HEK293 (cell line): Measurements from ENCODE around the gene POLR2H.

Source experiments
- CTCF ChIA-PET: fragments of 350-600 bp; formaldehyde crosslinking; extraction: SDS; loops from one replicate; lab custom pipeline; 2021; ENCODE audit warnings: antibody characterized with exemption; lab: Yijun Ruan, JAX
- POLR2A ChIA-PET: fragments of 300-600 bp; formaldehyde crosslinking; extraction: SDS; loops from one replicate; lab custom pipeline; 2020; ENCODE audit warnings: antibody characterized with exemption, inconsistent platforms; lab: Yijun Ruan, JAX
- H3K27ac ChIP-seq: fragments of 200-500 bp; sonication (Bioruptor generic); 2 replicates; pipeline ENCODE4 v1.5.1; 2014; ENCODE audit warnings: low read depth, low read length, control low read depth, inconsistent platforms; ENCODE audit errors: extremely low read depth
- H3K36me3 ChIP-seq, 2 experiments: fragments of 200-500 bp in 1 of 2; sonication (Bioruptor generic) in 1 of 2; 1 replicate in 1 of 2; 2 replicates in 1 of 2; pipeline ENCODE4 v1.5.1; 2014 to 2017; ENCODE audit warnings: inconsistent platforms in 2 of 2, low read length in 2 of 2; ENCODE audit not compliant: control insufficient read depth in 2 of 2, insufficient read depth in 1 of 2
- H3K4me1 ChIP-seq: fragments of 200-500 bp; sonication (Bioruptor generic); 2 replicates; pipeline ENCODE4 v1.5.1; 2014; ENCODE audit warnings: mild to moderate bottlenecking, low read length, inconsistent platforms; ENCODE audit not compliant: control insufficient read depth, insufficient read depth
- H3K4me3 ChIP-seq: 2 replicates; pipeline ENCODE4 v1.5.1; 2011; ENCODE audit warnings: low read depth, mild to moderate bottlenecking, control low read depth, low read length, moderate library complexity
- H3K9me3 ChIP-seq: fragments of 200-500 bp; sonication (Bioruptor generic); 2 replicates; pipeline ENCODE4 v1.5.1; 2014; ENCODE audit warnings: low read depth, low read length, inconsistent platforms; ENCODE audit not compliant: control insufficient read depth, insufficient read depth
- BCL11A ChIP-seq: fragments of 450-650 bp; formaldehyde crosslinking; IDR thresholded peaks from 2 replicates; pipeline ENCODE4 v1.5.1; 2016; ENCODE audit warnings: low read depth, missing biosample characterization, missing genetic modification characterization
- BCL11B ChIP-seq: fragments of 450-650 bp; formaldehyde crosslinking; IDR thresholded peaks from 2 replicates; pipeline ENCODE4 v1.5.1; 2016; ENCODE audit warnings: low read depth, missing biosample characterization, missing genetic modification characterization
- GLI2 ChIP-seq: fragments of 450-650 bp; formaldehyde crosslinking; IDR thresholded peaks from 2 replicates; pipeline ENCODE4; 2017; ENCODE audit warnings: missing biosample characterization, missing genetic modification characterization, low read depth, borderline replicate concordance
- MYNN ChIP-seq: fragments of 450-650 bp; formaldehyde crosslinking; IDR thresholded peaks from 2 replicates; pipeline ENCODE4 v1.5.1; 2016; ENCODE audit warnings: missing biosample characterization, missing genetic modification characterization, borderline replicate concordance
- SALL2 ChIP-seq: fragments of 450-650 bp; formaldehyde crosslinking; IDR thresholded peaks from 2 replicates; pipeline ENCODE4 v1.5.0; 2017; ENCODE audit warnings: missing biosample characterization, mild to moderate bottlenecking, missing genetic modification characterization, borderline replicate concordance
- WT1 ChIP-seq: fragments of 450-650 bp; formaldehyde crosslinking; IDR thresholded peaks from 2 replicates; pipeline ENCODE4 v1.5.1; 2016; ENCODE audit warnings: missing biosample characterization, missing genetic modification characterization
- ZBTB21 ChIP-seq: fragments of 450-650 bp; formaldehyde crosslinking; IDR thresholded peaks from 2 replicates; pipeline ENCODE4 v1.5.1; 2017; ENCODE audit warnings: missing biosample characterization, missing genetic modification characterization
- ZEB2 ChIP-seq: fragments of 450-650 bp; formaldehyde crosslinking; IDR thresholded peaks from 2 replicates; pipeline ENCODE4 v1.5.1; 2016; ENCODE audit warnings: missing biosample characterization, missing genetic modification characterization
- ZFHX2 ChIP-seq: fragments of 450-650 bp; formaldehyde crosslinking; conservative IDR thresholded peaks from 2 replicates; pipeline ENCODE4 v1.5.1; 2016; ENCODE audit warnings: missing biosample characterization, missing genetic modification characterization
- ZNF121 ChIP-seq: fragments of 450-650 bp; formaldehyde crosslinking; IDR thresholded peaks from 2 replicates; pipeline ENCODE4 v1.5.1; 2016; ENCODE audit warnings: missing biosample characterization, missing genetic modification characterization
- ZNF202 ChIP-seq: fragments of 450-650 bp; formaldehyde crosslinking; IDR thresholded peaks from 2 replicates; pipeline ENCODE4 v1.5.1; 2016; ENCODE audit warnings: missing biosample characterization, missing genetic modification characterization, borderline replicate concordance
- ZNF292 ChIP-seq: fragments of 450-650 bp; formaldehyde crosslinking; IDR thresholded peaks from 2 replicates; pipeline ENCODE4 v1.5.1; 2016; ENCODE audit warnings: low read depth, missing biosample characterization, missing genetic modification characterization, borderline replicate concordance
- ZNF335 ChIP-seq: fragments of 450-650 bp; formaldehyde crosslinking; conservative IDR thresholded peaks from 2 replicates; pipeline ENCODE4 v1.5.1; 2016; ENCODE audit warnings: missing biosample characterization, missing genetic modification characterization
- ZNF404 ChIP-seq: fragments of 450-650 bp; formaldehyde crosslinking; IDR thresholded peaks from 2 replicates; pipeline ENCODE4 v1.5.1; 2017; ENCODE audit warnings: missing biosample characterization, missing genetic modification characterization
- ZNF426 ChIP-seq: fragments of 450-650 bp; formaldehyde crosslinking; IDR thresholded peaks from 2 replicates; pipeline ENCODE4 v1.5.1; 2017; ENCODE audit warnings: missing biosample characterization, missing genetic modification characterization, mild to moderate bottlenecking, inconsistent platforms, moderate library complexity
- ZNF548 ChIP-seq: fragments of 450-650 bp; formaldehyde crosslinking; IDR thresholded peaks from 2 replicates; pipeline ENCODE4 v1.5.1; 2016; ENCODE audit warnings: missing biosample characterization, missing genetic modification characterization
- ZNF558 ChIP-seq: fragments of 450-650 bp; formaldehyde crosslinking; IDR thresholded peaks from 2 replicates; pipeline ENCODE4 v1.5.1; 2016; ENCODE audit warnings: missing biosample characterization, missing genetic modification characterization
- ZNF596 ChIP-seq: fragments of 450-650 bp; IDR thresholded peaks from 2 replicates; pipeline ENCODE4 v1.5.0; 2018; ENCODE audit warnings: missing biosample characterization, mild to moderate bottlenecking, missing genetic modification characterization, moderate library complexity
- ZNF621 ChIP-seq: fragments of 450-650 bp; formaldehyde crosslinking; IDR thresholded peaks from 2 replicates; pipeline ENCODE4 v1.5.1; 2017; ENCODE audit warnings: missing biosample characterization, missing genetic modification characterization
- ZNF658 ChIP-seq: fragments of 450-650 bp; formaldehyde crosslinking; IDR thresholded peaks from 2 replicates; pipeline ENCODE4; 2016; ENCODE audit warnings: missing biosample characterization, missing genetic modification characterization
- ZNF701 ChIP-seq: fragments of 450-650 bp; formaldehyde crosslinking; IDR thresholded peaks from 2 replicates; pipeline ENCODE4 v1.5.1; 2016; ENCODE audit warnings: missing biosample characterization, missing genetic modification characterization
- ZNF843 ChIP-seq: fragments of 450-650 bp; formaldehyde crosslinking; IDR thresholded peaks from 2 replicates; pipeline ENCODE4 v1.5.1; 2016; ENCODE audit warnings: missing biosample characterization, missing genetic modification characterization
- ZSCAN16 ChIP-seq: fragments of 450-650 bp; formaldehyde crosslinking; IDR thresholded peaks from 2 replicates; pipeline ENCODE4 v1.5.1; 2016; ENCODE audit warnings: missing biosample characterization, missing genetic modification characterization
- TF ChIP-seq, protein P1 (sequence below): fragments of 450-650 bp; formaldehyde crosslinking; IDR thresholded peaks from 2 replicates; pipeline ENCODE4 v1.5.1; 2016; ENCODE audit warnings: missing biosample characterization, missing genetic modification characterization
- TF ChIP-seq, protein P2 (sequence below): fragments of 450-650 bp; formaldehyde crosslinking; IDR thresholded peaks from 2 replicates; pipeline ENCODE4 v1.5.1; 2016; ENCODE audit warnings: missing biosample characterization, missing genetic modification characterization, borderline replicate concordance

POLR2H gene

DNA sequence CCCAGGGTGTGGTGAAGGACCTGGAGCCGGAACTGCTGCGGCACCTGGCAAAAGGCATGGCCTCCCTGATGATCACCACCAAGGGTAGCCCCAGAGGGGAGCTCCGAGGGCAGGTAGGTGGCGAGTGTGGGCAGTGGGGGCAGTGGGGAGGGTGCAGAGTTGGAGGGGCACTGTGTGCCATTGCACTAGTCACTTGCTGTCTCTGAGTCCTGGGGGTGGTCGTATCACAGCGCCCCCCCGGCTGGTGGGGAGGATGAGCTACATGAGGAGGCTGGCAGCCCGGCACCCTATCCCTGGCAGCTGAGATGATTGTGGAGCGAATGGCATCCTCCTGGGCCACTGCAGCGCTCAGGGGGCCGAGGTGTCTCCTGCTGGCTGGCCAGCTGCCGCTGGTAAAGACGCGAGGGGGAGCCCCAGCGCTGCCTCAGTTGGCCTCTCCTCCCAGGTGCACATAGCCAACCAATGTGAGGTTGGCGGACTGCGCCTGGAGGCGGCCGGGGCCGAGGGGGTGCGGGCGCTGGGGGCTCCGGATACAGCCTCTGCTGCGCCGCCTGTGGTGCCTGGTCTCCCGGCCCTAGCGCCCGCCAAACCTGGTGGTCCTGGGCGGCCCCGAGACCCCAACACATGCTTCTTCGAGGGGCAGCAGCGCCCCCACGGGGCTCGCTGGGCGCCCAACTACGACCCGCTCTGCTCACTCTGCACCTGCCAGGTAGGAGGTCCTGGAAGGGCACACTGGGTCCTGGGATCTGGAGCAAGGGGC lies 24.7 kb downstream of the POLR2H start:
- TF ChIP-seq ZNF596 (tag by site-specific recombination) (no peak), GLI2 (tag by site-specific recombination) (no peak), ZFHX2 (tag by site-specific recombination) (no peak), ZNF621 (tag by site-specific recombination) (no peak), ZNF121 (tag by site-specific recombination) (no peak), ZNF843 (no peak), ZNF548 (tag by site-specific recombination) (no peak), BCL11B (no peak), ZNF335 (no peak), ZNF701 (tag by site-specific recombination) (no peak), SALL2 (tag by site-specific recombination) (no peak), ZNF202 (no peak), ZNF404 (tag by site-specific recombination) (no peak), ZNF558 (tag by site-specific recombination) (no peak), WT1 (tag by site-specific recombination) (no peak), MYNN (tag by site-specific recombination) (no peak), ZNF658 (no peak)
- TF ChIP-seq, protein P1, sequence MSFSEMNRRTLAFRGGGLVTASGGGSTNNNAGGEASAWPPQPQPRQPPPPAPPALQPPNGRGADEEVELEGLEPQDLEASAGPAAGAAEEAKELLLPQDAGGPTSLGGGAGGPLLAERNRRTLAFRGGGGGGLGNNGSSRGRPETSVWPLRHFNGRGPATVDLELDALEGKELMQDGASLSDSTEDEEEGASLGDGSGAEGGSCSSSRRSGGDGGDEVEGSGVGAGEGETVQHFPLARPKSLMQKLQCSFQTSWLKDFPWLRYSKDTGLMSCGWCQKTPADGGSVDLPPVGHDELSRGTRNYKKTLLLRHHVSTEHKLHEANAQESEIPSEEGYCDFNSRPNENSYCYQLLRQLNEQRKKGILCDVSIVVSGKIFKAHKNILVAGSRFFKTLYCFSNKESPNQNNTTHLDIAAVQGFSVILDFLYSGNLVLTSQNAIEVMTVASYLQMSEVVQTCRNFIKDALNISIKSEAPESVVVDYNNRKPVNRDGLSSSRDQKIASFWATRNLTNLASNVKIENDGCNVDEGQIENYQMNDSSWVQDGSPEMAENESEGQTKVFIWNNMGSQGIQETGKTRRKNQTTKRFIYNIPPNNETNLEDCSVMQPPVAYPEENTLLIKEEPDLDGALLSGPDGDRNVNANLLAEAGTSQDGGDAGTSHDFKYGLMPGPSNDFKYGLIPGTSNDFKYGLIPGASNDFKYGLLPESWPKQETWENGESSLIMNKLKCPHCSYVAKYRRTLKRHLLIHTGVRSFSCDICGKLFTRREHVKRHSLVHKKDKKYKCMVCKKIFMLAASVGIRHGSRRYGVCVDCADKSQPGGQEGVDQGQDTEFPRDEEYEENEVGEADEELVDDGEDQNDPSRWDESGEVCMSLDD (tag by site-specific recombination) = no peak
- H3K27ac ChIP-seq = no peak overlapping the region
- CTCF ChIA-PET = interaction anchor here (2.4 kb wide), 1 partner anchor 15 kb away, joined by 8 read pairs; no protein-coding TSS in a partner anchor
- H3K9me3 ChIP-seq = no peaks in the 10 kb centered on the region
- no peaks in the 10 kb centered on the region for H3K4me1 ChIP-seq
- POLR2A ChIA-PET = no interaction called here
- H3K4me3 ChIP-seq = no peak overlapping the region
- peaks cover 0 to 29% of the 10 kb centered on the region in 2 experiments; a peak in 1 of 3 replicates for H3K36me3 ChIP-seq

DNA sequence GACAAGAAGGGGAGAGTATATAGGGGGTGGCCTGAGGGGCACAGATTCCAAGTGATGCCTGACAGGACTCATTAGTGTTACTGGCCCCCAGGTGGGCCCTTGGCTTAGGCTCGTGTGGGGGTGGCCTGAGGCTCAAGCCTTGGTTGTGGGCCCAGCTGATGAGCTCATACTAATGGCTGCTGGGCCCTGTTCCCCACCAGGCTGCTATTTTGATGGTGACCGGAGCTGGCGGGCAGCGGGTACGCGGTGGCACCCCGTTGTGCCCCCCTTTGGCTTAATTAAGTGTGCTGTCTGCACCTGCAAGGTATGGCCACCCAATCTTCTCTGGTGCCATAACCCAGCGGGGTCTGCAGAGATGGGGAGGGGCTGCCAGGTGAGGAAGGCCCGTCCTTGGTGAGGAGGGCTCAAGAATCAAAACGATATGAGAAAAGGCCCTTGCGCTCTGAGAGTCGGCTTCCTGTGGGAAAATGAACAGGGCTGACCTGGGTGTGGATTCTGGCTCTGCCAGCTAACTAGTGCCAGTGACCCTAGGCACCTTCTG lies 25.7 kb downstream of the POLR2H start:
- TF ChIP-seq ZBTB21 (tag by site-specific recombination) = no peak
- no peak for TF ChIP-seq ZNF426 (tag by site-specific recombination)
- TF ChIP-seq, protein P2, sequence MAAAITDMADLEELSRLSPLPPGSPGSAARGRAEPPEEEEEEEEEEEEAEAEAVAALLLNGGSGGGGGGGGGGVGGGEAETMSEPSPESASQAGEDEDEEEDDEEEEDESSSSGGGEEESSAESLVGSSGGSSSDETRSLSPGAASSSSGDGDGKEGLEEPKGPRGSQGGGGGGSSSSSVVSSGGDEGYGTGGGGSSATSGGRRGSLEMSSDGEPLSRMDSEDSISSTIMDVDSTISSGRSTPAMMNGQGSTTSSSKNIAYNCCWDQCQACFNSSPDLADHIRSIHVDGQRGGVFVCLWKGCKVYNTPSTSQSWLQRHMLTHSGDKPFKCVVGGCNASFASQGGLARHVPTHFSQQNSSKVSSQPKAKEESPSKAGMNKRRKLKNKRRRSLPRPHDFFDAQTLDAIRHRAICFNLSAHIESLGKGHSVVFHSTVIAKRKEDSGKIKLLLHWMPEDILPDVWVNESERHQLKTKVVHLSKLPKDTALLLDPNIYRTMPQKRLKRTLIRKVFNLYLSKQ (tag by site-specific recombination) = no peak
- TF ChIP-seq ZEB2 = no peak
- no peak for TF ChIP-seq BCL11A (tag by site-specific recombination)
- TF ChIP-seq ZSCAN16 = no peak
- TF ChIP-seq ZNF292 (tag by site-specific recombination) = no peak
- H3K36me3 ChIP-seq = peaks cover 0 to 29% of the 10 kb centered on the region in 2 experiments; a peak in 1 of 3 replicates
- H3K4me1 ChIP-seq = no peaks in the 10 kb centered on the region
- ChIA-PET CTCF (no interaction called here), POLR2A (no interaction called here)
- no peaks in the 10 kb centered on the region for H3K9me3 ChIP-seq
- no peak overlapping the region for H3K27ac ChIP-seq
- no peak overlapping the region for H3K4me3 ChIP-seq
